Liver (tissue), 9 donors: ENCODE results near the gene STK4. TPM values are rescaled to one million over a fixed set of nuclear protein-coding genes. Genes with fewer than 3 reads are reported as not detected.

Experiments
- DNase-seq: peaks from one replicate; pipeline ENCODE4 v3.0.0-alpha.2; 2017; ENCODE audit warnings: low spot score
- H3K27ac ChIP-seq, 2 donors: one replicate each; pipeline ENCODE4 v1.7.0; 2013; ENCODE audit warnings: inconsistent platforms in 2 of 2, low read length in 2 of 2, control low read depth in 1 of 2, low read depth in 1 of 2, mild to moderate bottlenecking in 1 of 2
- H3K27me3 ChIP-seq, 4 donors: one replicate each; pipeline versions ENCODE4 v1.6.1 to v1.7.0; 2013; ENCODE audit warnings: low read length in 3 of 4, inconsistent platforms in 1 of 4, mild to moderate bottlenecking in 1 of 4, moderate library complexity in 1 of 4; ENCODE audit not compliant: control insufficient read depth in 4 of 4, insufficient read depth in 4 of 4
- H3K36me3 ChIP-seq, 4 donors: one replicate each; pipeline versions ENCODE4 v1.6.1 to v1.7.0; 2013; ENCODE audit warnings: low read length in 3 of 4, mild to moderate bottlenecking in 3 of 4, low read depth in 1 of 4, moderate library complexity in 1 of 4; ENCODE audit not compliant: control insufficient read depth in 4 of 4, insufficient read depth in 3 of 4
- H3K4me1 ChIP-seq, 4 donors: one replicate each; pipeline versions ENCODE4 v1.6.1 to v1.7.0; 2013; ENCODE audit warnings: low read length in 3 of 4, mild to moderate bottlenecking in 3 of 4, moderate library complexity in 1 of 4; ENCODE audit not compliant: control insufficient read depth in 4 of 4, insufficient read depth in 4 of 4
- H3K4me3 ChIP-seq, 3 donors: one replicate each; pipeline versions ENCODE4 v1.6.1 to v1.7.0; 2013; ENCODE audit warnings: low read length in 3 of 3, control low read depth in 1 of 3, low read depth in 1 of 3, mild to moderate bottlenecking in 1 of 3
- H3K9ac ChIP-seq, 2 donors: one replicate each; pipeline ENCODE4 v1.7.0; 2013; ENCODE audit warnings: low read length in 2 of 2, mild to moderate bottlenecking in 2 of 2, moderate library complexity in 2 of 2, control low read depth in 1 of 2, low read depth in 1 of 2
- H3K9me3 ChIP-seq, 4 donors: one replicate each; pipeline versions ENCODE4 v1.6.1 to v1.7.0; 2013; ENCODE audit warnings: low read length in 3 of 4; ENCODE audit not compliant: control insufficient read depth in 4 of 4
- ATF3 ChIP-seq: IDR thresholded peaks from 2 replicates; pipeline ENCODE4 v1.6.1; 2016; ENCODE audit warnings: antibody characterized with exemption
- CTCF ChIP-seq: fragments of 150-350 bp; IDR thresholded peaks from 2 replicates; pipeline ENCODE4 v1.5.1; 2017; ENCODE audit warnings: improper control_type of control experiment, low read depth, low read length; ENCODE audit not compliant: missing input control
- EGR1 ChIP-seq, 2 donors: IDR thresholded peaks; 2 replicates each; pipeline ENCODE4 v1.6.1; 2016 to 2018; ENCODE audit warnings: antibody characterized with exemption in 2 of 2, low read depth in 2 of 2
- FOXA1 ChIP-seq: IDR thresholded peaks from 2 replicates; pipeline ENCODE4 v1.6.1; 2016; ENCODE audit warnings: antibody characterized with exemption
- FOXA2 ChIP-seq: IDR thresholded peaks from 2 replicates; pipeline ENCODE4 v1.6.1; 2016; ENCODE audit warnings: antibody characterized with exemption
- GABPA ChIP-seq, 2 donors: IDR thresholded peaks in 1 of 2; conservative IDR thresholded peaks in 1 of 2; 2 replicates each; pipeline ENCODE4 v1.6.1; 2016; ENCODE audit warnings: antibody characterized with exemption in 2 of 2, mild to moderate bottlenecking in 1 of 2, moderate library complexity in 1 of 2
- HNF4A ChIP-seq, 2 donors: conservative IDR thresholded peaks; 2 replicates each; pipeline ENCODE4 v1.6.1; 2016; ENCODE audit warnings: antibody characterized with exemption in 2 of 2, mild to moderate bottlenecking in 2 of 2
- HNF4G ChIP-seq: IDR thresholded peaks from 2 replicates; pipeline ENCODE4 v1.6.1; 2016; ENCODE audit warnings: antibody characterized with exemption
- JUND ChIP-seq, 2 donors: IDR thresholded peaks; 2 replicates each; pipeline ENCODE4 v1.6.1; 2016; ENCODE audit warnings: antibody characterized with exemption in 2 of 2
- MAX ChIP-seq: IDR thresholded peaks from 2 replicates; pipeline ENCODE4 v1.6.1; 2016; ENCODE audit warnings: antibody characterized with exemption
- NR2F2 ChIP-seq: IDR thresholded peaks from 2 replicates; pipeline ENCODE4 v1.6.1; 2016; ENCODE audit warnings: antibody characterized with exemption
- RAD21 ChIP-seq, 2 donors: IDR thresholded peaks; 2 replicates each; pipeline ENCODE4 v1.6.1; 2016; ENCODE audit warnings: antibody characterized with exemption in 2 of 2, mild to moderate bottlenecking in 2 of 2
- REST ChIP-seq: IDR thresholded peaks from 2 replicates; pipeline ENCODE4 v1.6.1; 2016; ENCODE audit warnings: antibody characterized with exemption, mild to moderate bottlenecking
- RXRA ChIP-seq, 2 donors: IDR thresholded peaks; 2 replicates each; pipeline ENCODE4 v1.6.1; 2017 to 2018; ENCODE audit warnings: antibody characterized with exemption in 2 of 2, mild to moderate bottlenecking in 1 of 2
- SP1 ChIP-seq: IDR thresholded peaks from 2 replicates; pipeline ENCODE4 v1.6.1; 2018; ENCODE audit warnings: antibody characterized with exemption, mild to moderate bottlenecking
- TAF1 ChIP-seq: conservative IDR thresholded peaks from 2 replicates; pipeline ENCODE4 v1.6.1; 2016; ENCODE audit warnings: antibody characterized with exemption, mild to moderate bottlenecking
- YY1 ChIP-seq: IDR thresholded peaks from 2 replicates; pipeline ENCODE4 v1.6.1; 2016; ENCODE audit warnings: antibody characterized with exemption, mild to moderate bottlenecking
- ZBTB33 ChIP-seq: IDR thresholded peaks from 2 replicates; pipeline ENCODE4 v1.6.1; 2016; ENCODE audit warnings: antibody characterized with exemption
- WGBS: extraction: QIAGEN DNeasy Blood & Tissue Kit; methylation state at CpG from one replicate; pipeline ENCODE4 v1.1.7; 2013; 5-methylcytosine and 5-hydroxymethylcytosine counted together
- polyA plus RNA-seq, 2 donors: library from polyadenylated mRNA; stranded (reverse) in 1 of 2; unstranded in 1 of 2; fragments of 200-250 nt in 1 of 2; fragments of >200 nt in 1 of 2; fragmentation: Nextera tagmentation in 1 of 2; extraction: Ambion mirVana in 1 of 2; gene quantifications; one replicate each; pipeline versions ENCODE4 v1.2.1 to v1.2.3, GENCODE V29; 2013 to 2015
- total RNA-seq, 2 donors: library from RNA; depleted of rRNA; stranded (reverse); fragments of >200 nt; gene quantifications; one replicate each; pipeline ENCODE4 v1.2.3, GENCODE V29; 2014
- donor health status: healthy.
- donor health status: healthy.
- donor health status: healthy.
- donor health status: healthy.
- donor health status: healthy.

STK4 gene
- total and polyA plus RNA-seq, 4 donors = 3.7 to 20.8 (median 13.9) TPM

GRCh38 chr20:44958276-44958675, 8.0 kb upstream of the STK4 start:
- Histone ChIP-seq H3K27me3 (no peaks in the 10 kb centered on the region), H3K4me1 (peaks cover 0 to 15% (median 12%) of the 10 kb centered on the region in 4 donors), H3K9ac (no peak overlapping the region), H3K4me3 (no peak overlapping the region), H3K36me3 (peaks cover 0 to 25% (median 17%) of the 10 kb centered on the region in 4 donors), H3K9me3 (no peaks in the 10 kb centered on the region), H3K27ac (no peak overlapping the region)
- DNase-seq = no peak
- 97% methylated on average over 8 of the region's 8 CpGs for WGBS
- TF ChIP-seq RXRA (IDR thresholded peaks at IDR 0.05) (no peak), MAX (no peak), YY1 (no peak)

- H3K4me1 ChIP-seq = peaks cover 0 to 15% (median 12%) of the 10 kb centered on the region in 4 donors
- H3K27ac ChIP-seq = peak overlapping the region in 1 of 2 donors; percentile 29
- H3K36me3 ChIP-seq = peaks cover 0 to 21% (median 12%) of the 10 kb centered on the region in 4 donors
- H3K27me3 ChIP-seq = no peaks in the 10 kb centered on the region
- TF ChIP-seq CTCF (no peak), HNF4G (no peak), MAX (no peak), TAF1 (no peak), ZBTB33 (no peak), YY1 (no peak), RAD21 (IDR thresholded peaks at IDR 0.05) (no peak), FOXA1 (no peak), ATF3 (no peak), FOXA2 (no peak), JUND (IDR thresholded peaks at IDR 0.05) (no peak), EGR1 (IDR thresholded peaks at IDR 0.05; ENCODE audit: low read depth in 2 of 2) (no peak), GABPA (IDR thresholded peaks at IDR 0.05 in 1 of 2, conservative IDR thresholded peaks at IDR 0.05 in 1 of 2) (no peak), NR2F2 (no peak), REST (no peak), SP1 (no peak), HNF4A (conservative IDR thresholded peaks at IDR 0.05) (no peak)
- peak overlapping the region; percentile 68 to 89 (median 73) for H3K4me3 ChIP-seq
- no peak for DNase-seq
- no peaks in the 10 kb centered on the region for H3K9me3 ChIP-seq
- peak overlapping the region in 1 of 2 donors; percentile 35 for H3K9ac ChIP-seq
- 63% methylated on average over 8 of the region's 8 CpGs for WGBS
Observed at GRCh38 chr20:44959082-44959637, 7.2 kb upstream of the STK4 start.
